Ovary (tissue), 9 donors: ENCODE results near the gene CD38. TPM values are rescaled to one million over a fixed set of nuclear protein-coding genes. Genes with fewer than 3 reads are reported as not detected.
A peak's percentile ranks its signal among the peaks of the same experiment; 100 is the strongest.

Experiments
- DNase-seq, 5 donors: peaks; one replicate each; pipeline ENCODE4 v3.0.0-alpha.2; 2019 to 2020
- H3K27ac ChIP-seq, 2 donors: fragments of 200-600 bp; one replicate each; pipeline versions ENCODE4 v1.5.1 to v1.8.0; 2019 to 2022
- H3K27me3 ChIP-seq: fragments of 200-600 bp; one replicate; pipeline ENCODE4 v1.8.0; 2022
- H3K36me3 ChIP-seq: fragments of 200-600 bp; sonication (generic); one replicate; pipeline ENCODE4 v1.5.1; 2019
- H3K4me1 ChIP-seq: one replicate; pipeline ENCODE4 v1.8.1; 2013; ENCODE audit warnings: mild to moderate bottlenecking, moderate library complexity; ENCODE audit not compliant: insufficient read depth
- H3K4me3 ChIP-seq: fragments of 200-600 bp; sonication (generic); one replicate; pipeline ENCODE4 v1.5.1; 2017
- H3K9me3 ChIP-seq, 2 donors: fragments of 200-600 bp in 1 of 2; sonication (generic) in 1 of 2; one replicate each; pipeline versions ENCODE4 v1.5.1 to v1.8.1; 2013 to 2019; ENCODE audit warnings: mild to moderate bottlenecking in 1 of 2, moderate library complexity in 1 of 2
- EP300 ChIP-seq: sonication (generic); formaldehyde crosslinking; IDR thresholded peaks from one replicate; pipeline ENCODE4 v1.6.1; 2017; ENCODE audit warnings: antibody characterized with exemption
- POLR2A ChIP-seq: fragments of 450-650 bp; IDR thresholded peaks from one replicate; pipeline ENCODE4 v1.6.1; 2017; ENCODE audit warnings: antibody characterized with exemption, mild to moderate bottlenecking, moderate library complexity
- WGBS, 3 donors: extraction: QIAGEN DNeasy Blood & Tissue Kit in 1 of 3; methylation state at CpG; one replicate each; pipeline versions ENCODE4 v1.1.5 to v1.1.7; 2013 to 2017; 5-methylcytosine and 5-hydroxymethylcytosine counted together
- intact Hi-C, 4 donors: fragments of 100-400 bp; cut with DNase I; formaldehyde crosslinking; loops; one replicate each; pipeline versions ENCODE4 v1.11.0 to v1.15.1; 2022 to 2023
- polyA plus RNA-seq, 2 donors: library from polyadenylated mRNA; stranded (reverse); fragments of 200-250 nt in 1 of 2; fragments of 350-450 nt in 1 of 2; fragmentation: Illumina TruSeq in 1 of 2; extraction: RNeasy Lipid Tissue Mini Kit (QIAGEN cat#74804) in 1 of 2; gene quantifications; one replicate each; pipeline ENCODE4 v1.2.3, GENCODE V29; 2013 to 2014
- total RNA-seq, 7 donors: library from RNA; depleted of rRNA in 2 of 7; stranded (reverse); fragments of >200 nt in 2 of 7; fragmentation: NEBNext Ultra II Directional in 3 of 7; extraction: Animal tissue kit (Norgen Biotek cat#: 25700) in 3 of 7; gene quantifications; one replicate each; pipeline versions ENCODE4 v1.1.0 to v1.2.4, GENCODE V29; 2016 to 2023
- TF ChIP-seq, protein P1 (sequence below), 3 donors: fragments of 450-650 bp in 2 of 3; fragments of 200-600 bp in 1 of 3; IDR thresholded peaks; one replicate each; pipeline versions ENCODE4 v1.5.1 to v1.8.0; 2016 to 2022; ENCODE audit warnings: antibody characterized with exemption in 3 of 3, mild to moderate bottlenecking in 1 of 3
- donor health status: DM: no; HTN: no; CAD: no; lungs with moderate emphysema.
- donor health status: DM: no; HTN: no; CAD: no.
- donor health status: Bipolar disorder and iron deficiency.
- donor health status: DM: yes; HTN: yes; CAD: no.
- donor health status: DM: no; HTN: no; CAD: no.
- donor health status: DM: yes; HTN: yes; CAD: no.

Gene CD38
- total and polyA plus RNA-seq, 9 donors = 0.23 to 9.5 (median 0.97) TPM

DNA sequence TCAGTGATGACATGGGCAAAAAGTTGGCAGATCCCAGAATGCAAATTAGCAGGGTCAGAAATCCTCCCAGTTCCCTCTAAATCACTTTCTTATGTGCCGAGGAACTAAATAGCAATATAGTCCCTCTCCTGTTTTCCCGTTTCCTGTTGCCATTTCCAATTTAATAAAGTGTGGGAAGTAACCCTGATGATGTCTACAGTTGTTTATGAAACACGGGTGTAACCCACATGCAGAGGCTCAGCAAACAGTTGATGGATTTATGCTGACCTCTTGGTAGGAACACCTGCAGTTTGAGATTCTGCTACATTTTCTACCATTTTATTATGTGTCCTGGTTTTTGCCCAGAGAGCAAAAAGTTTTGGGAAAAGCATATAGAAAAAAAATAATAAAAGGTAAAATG, 103.7 kb downstream of the CD38 start:
- TF ChIP-seq, protein P1, sequence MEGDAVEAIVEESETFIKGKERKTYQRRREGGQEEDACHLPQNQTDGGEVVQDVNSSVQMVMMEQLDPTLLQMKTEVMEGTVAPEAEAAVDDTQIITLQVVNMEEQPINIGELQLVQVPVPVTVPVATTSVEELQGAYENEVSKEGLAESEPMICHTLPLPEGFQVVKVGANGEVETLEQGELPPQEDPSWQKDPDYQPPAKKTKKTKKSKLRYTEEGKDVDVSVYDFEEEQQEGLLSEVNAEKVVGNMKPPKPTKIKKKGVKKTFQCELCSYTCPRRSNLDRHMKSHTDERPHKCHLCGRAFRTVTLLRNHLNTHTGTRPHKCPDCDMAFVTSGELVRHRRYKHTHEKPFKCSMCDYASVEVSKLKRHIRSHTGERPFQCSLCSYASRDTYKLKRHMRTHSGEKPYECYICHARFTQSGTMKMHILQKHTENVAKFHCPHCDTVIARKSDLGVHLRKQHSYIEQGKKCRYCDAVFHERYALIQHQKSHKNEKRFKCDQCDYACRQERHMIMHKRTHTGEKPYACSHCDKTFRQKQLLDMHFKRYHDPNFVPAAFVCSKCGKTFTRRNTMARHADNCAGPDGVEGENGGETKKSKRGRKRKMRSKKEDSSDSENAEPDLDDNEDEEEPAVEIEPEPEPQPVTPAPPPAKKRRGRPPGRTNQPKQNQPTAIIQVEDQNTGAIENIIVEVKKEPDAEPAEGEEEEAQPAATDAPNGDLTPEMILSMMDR (IDR thresholded peaks at IDR 0.05) = no peak
- TF ChIP-seq EP300 (no peak), POLR2A (no peak)
- Histone ChIP-seq H3K27me3 (no peaks in the 10 kb centered on the region), H3K4me1 (no peaks in the 10 kb centered on the region), H3K27ac (no peak overlapping the region), H3K9me3 (no peaks in the 10 kb centered on the region), H3K36me3 (no peaks in the 10 kb centered on the region), H3K4me3 (no peak overlapping the region)
- intact Hi-C loops = no loop called here
- no peak for DNase-seq
- 35 to 42% (median 41%) methylated on average over 3 of the region's 3 CpGs for WGBS, 3 donors

DNA sequence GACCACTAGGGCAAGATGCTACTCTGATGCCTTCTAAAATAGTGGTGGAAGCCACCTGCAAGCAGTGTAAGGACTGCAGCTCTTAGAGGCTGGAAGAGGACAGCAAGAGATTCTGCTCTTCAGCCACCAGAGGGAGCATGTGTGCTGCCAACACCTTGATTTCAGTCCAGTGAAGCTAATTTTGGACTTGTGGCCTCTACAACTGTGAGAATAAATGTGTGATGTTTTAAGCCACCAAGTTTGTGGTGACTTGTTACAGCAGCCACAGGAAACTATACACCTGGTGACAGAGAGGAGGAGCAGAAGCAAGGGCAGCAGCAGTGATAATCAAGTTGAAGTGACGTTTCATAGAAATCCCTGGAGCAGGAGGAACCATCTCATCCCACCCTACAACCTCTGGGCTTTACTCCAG, 104.6 kb downstream of the CD38 start:
- WGBS, 3 donors = 83 to 96% (median 90%) methylated on average over 1 of the region's 1 CpG
- H3K27me3 ChIP-seq = no peaks in the 10 kb centered on the region
- no peak overlapping the region for H3K27ac ChIP-seq
- intact Hi-C loops = no loop called here
- no peaks in the 10 kb centered on the region for H3K9me3 ChIP-seq
- H3K4me1 ChIP-seq = no peaks in the 10 kb centered on the region
- no peak overlapping the region for H3K4me3 ChIP-seq
- no peaks in the 10 kb centered on the region for H3K36me3 ChIP-seq
- DNase-seq = peak; percentile 14 to 40 (median 29)
- no peak for TF ChIP-seq POLR2A
- no peak for TF ChIP-seq EP300
- TF ChIP-seq, protein P1 (IDR thresholded peaks at IDR 0.05) = peak; percentile 49 to 72 (median 49)

DNA sequence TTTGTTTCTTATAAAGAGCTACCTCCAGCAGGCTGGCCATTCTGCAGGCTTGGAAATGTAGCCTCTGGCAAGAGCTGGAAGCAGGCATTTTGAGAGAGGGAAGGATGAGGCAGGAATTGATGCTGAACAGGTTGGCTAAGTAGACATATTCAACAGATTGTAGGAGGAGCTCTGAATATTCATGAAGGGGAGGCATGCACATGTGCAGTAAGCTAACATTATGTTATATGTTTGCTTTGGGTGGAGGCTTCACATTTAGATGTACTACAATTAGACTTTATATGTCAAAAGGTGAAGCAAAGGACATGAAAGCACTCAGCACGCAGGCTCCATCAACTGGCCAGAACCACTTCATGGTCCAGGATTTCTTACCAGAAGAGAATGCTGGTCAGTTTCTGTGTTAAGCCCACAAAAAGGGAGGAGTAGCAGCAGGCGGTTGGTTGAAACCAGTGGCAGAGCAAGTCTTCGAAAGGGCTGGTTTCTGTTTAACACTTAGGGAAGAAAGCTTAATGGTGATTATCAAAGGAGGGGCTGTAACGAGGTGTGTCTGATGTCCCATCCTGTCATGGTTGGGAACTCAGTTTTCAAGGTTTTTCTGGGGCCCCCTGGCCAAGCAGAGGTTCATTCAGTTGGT, 105.6 kb downstream of the CD38 start:
- no peak overlapping the region for H3K27ac ChIP-seq
- intact Hi-C loops = no loop called here
- no peaks in the 10 kb centered on the region for H3K4me1 ChIP-seq
- H3K27me3 ChIP-seq = no peaks in the 10 kb centered on the region
- no peaks in the 10 kb centered on the region for H3K9me3 ChIP-seq
- DNase-seq = no peak
- 85 to 91% (median 91%) methylated on average over 4 of the region's 4 CpGs for WGBS, 3 donors
- H3K4me3 ChIP-seq = no peak overlapping the region
- no peaks in the 10 kb centered on the region for H3K36me3 ChIP-seq
- TF ChIP-seq POLR2A (no peak), EP300 (no peak)
- TF ChIP-seq, protein P1 (IDR thresholded peaks at IDR 0.05) = no peak

DNA sequence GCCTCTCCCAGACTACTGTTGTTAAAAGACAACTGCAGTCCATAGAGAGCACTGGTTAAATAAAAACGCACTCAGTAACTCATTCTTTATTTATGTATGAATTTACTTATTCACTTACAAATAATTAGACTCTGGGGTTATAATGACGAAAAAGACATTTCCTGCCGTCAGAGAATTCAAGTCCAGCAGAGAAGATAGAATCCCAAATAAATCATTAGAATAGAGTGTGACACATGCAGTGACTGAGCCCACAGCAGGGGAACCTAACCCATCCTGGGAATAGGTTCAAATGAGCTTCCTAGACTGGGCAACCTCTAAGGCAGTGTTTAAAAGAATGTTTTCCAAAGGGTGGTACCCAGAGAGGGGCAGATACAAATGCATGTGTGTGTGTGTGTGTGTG, 106.5 kb downstream of the CD38 start:
- no peak for DNase-seq
- intact Hi-C loops = no loop called here
- Histone ChIP-seq H3K27ac (no peak overlapping the region), H3K27me3 (no peaks in the 10 kb centered on the region), H3K4me3 (no peak overlapping the region), H3K4me1 (no peaks in the 10 kb centered on the region), H3K36me3 (no peaks in the 10 kb centered on the region), H3K9me3 (no peaks in the 10 kb centered on the region)
- 71 to 74% (median 72%) methylated on average over 3 of the region's 3 CpGs for WGBS, 3 donors
- TF ChIP-seq, protein P1 (IDR thresholded peaks at IDR 0.05) = no peak
